ENCODE data around the gene CORO2A.

- TF ChIP-seq CTCF (IDR thresholded peaks at IDR 0.05) = no peak
- no peak for TF ChIP-seq EZH2 (IDR thresholded peaks at IDR 0.05)
- TF ChIP-seq EZH2phosphoT487 (IDR thresholded peaks at IDR 0.05) = no peak
These were observed 1.0 kb upstream of the CORO2A start for GRCh38 chr9:98193336-98193944.

All from neural progenitor cell (in vitro differentiated cells).